Effector CD8-positive, alpha-beta T cell (primary cell): ENCODE data around the gene DYNC1H1.

Experiments
- DNase-seq: peaks from one replicate; lab custom pipeline; 2025; lab: John Stamatoyannopoulos, UW

Gene DYNC1H1

GRCh38 chr14:101944451-101944850 lies 19.9 kb upstream of the DYNC1H1 start:
- no peak for DNase-seq

- DNase-seq: no peak
Measured at GRCh38 chr14:101945171-101945570, 19.2 kb upstream of the DYNC1H1 start.

GRCh38 chr14:101947577-101947903 lies 16.8 kb upstream of the DYNC1H1 start:
- DNase-seq: no peak

GRCh38 chr14:101947904-101948665 lies 16.3 kb upstream of the DYNC1H1 start:
- DNase-seq: peak; percentile 100

- DNase-seq: no peak
Measured at GRCh38 chr14:101948666-101949216, 15.6 kb upstream of the DYNC1H1 start.

GRCh38 chr14:101950100-101950499 lies 14.3 kb upstream of the DYNC1H1 start:
- DNase-seq: no peak

GRCh38 chr14:101950516-101951215 lies 13.7 kb upstream of the DYNC1H1 start:
- DNase-seq: no peak

DNA sequence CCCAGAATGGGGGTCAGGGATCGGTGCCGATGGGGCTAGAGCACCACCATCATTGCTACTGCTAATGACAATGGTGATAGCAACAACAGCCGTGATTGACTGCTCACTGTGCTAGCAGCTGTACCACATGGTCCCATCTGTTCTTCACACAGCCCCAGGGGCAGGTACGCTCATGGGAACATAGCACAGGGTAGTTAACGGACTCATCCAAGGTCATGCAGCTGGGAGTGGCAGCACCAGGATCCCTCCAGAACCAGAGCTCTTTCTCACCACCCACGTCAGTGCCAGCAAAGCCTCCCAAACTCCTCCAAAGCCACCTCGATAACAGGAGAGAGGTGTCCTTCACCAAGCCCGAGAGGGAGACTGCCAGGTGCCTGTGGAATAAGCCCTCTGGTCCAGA lies 11.2 kb upstream of the DYNC1H1 start:
- DNase-seq: no peak

DNA sequence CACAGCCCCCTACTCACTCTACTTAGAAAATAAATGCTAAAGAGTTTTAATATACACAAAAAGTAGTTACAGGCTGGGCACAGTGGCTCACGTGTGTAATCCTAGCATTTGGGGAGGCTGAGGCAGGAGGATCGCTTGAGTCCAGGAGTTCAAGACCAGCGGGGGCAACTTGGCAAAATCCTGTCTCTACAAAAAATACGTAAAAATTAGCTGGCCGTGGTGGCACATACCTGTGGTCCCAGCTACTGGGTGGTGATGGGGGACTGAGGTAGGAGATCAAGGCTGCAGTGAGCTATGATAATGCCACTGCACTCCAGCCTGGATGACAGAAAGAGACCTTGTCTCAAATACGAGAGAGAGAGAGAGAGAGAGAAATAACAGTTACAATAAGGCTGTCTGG lies 9.9 kb upstream of the DYNC1H1 start:
- DNase-seq: no peak

DNA sequence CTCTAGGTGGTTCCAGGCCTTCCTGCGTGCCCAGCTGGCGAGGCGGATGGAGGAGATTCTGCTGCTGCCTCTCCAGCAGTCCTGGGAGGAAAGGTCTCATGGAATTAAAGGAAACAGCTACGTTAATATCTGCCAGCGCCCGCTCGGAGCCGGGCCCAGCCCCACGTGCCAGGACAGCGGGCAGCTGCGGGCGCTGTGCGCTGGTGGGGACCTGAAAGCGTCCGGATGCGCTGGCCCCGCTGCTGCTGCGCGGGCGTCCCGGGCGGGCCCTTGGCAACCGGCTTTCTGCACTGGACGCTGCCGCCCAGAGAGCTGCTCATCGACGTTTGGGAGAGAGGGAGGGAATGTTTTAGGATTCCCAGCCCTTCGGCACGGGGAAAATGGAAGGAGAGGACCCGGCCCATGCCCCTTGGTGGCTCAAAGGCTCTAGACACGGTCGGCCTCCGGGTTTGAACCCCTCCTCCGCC lies 8.6 kb upstream of the DYNC1H1 start:
- DNase-seq: no peak

DNA sequence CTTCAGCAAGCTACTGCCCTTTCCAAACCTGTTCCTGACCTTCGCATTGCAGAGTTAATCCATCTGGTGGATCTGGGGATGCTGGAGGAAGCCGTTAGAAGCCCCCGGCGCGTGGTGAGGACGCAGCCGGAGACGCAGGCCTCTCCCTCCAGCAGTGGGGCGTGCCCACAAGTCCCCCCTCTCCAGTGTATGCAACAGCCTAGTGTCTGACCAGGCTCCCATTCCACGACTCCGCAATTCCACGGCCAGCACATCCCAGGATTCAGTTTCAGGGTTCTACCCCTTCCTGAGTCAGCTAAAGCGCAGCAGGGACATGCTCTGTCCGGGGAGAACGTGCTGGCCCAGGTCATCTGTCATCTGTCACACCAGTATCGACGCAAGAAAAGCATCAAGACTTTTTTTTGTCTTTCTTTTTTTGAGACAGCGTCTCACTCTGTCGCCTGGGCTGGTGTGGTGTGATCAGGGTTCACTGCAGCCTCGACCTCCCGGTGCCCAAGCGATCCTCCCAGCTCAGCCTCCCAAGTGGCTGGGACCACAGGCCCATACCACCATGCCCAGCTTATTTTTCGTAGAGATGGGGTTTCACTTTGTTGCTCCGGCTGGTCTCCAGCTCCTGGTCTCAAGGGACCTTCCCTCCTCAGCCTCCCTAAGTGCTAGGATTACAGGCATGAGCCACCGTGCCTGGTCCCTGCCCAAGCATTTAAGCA lies 8.0 kb upstream of the DYNC1H1 start:
- DNase-seq: no peak

- DNase-seq: no peak
Measured at GRCh38 chr14:101957406-101958234, 6.8 kb upstream of the DYNC1H1 start.

- no peak for DNase-seq
Measured at GRCh38 chr14:101958418-101959180, 5.8 kb upstream of the DYNC1H1 start.

- DNase-seq: no peak
Measured at GRCh38 chr14:101959277-101959676, 5.1 kb upstream of the DYNC1H1 start.

GRCh38 chr14:101960225-101960624 lies 4.1 kb upstream of the DYNC1H1 start:
- no peak for DNase-seq

GRCh38 chr14:101961011-101961721 lies 3.2 kb upstream of the DYNC1H1 start:
- DNase-seq: peak; percentile 49

DNA sequence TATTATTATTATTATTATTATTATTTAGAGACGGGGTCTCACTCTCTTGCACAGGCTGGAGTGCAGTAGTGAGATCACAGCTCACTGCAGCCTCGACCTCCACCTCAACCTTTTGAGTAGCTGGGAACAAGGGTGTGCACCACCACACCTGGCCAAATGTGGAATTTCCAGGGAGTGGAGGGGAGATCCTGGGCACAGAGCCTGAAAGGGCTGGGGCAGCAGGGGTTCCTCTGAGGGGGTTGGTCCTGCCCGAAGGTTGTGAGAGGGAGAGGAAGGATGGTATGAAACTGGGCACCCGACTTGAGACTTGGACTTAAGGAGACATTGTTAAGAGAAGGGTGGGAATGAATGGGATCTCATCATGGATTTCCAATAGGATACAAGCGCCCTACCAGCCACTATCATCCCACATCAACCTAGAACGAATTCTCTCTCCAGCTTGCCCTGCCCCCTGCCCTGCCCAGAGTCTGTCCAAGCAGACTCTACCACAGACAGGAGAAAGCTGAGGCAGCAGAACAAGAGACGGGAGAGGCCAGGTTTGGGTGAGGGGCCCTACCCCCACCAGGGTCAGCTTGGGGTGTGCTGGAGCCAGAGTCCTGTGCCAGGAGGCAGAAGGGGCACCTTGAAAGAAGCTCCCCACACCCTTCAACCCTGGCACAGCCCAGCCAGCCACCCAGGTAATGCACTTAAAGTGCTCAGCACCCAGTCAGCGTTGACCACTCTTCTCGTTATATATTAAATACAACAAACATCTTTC lies 2.4 kb upstream of the DYNC1H1 start:
- DNase-seq: no peak

DNA sequence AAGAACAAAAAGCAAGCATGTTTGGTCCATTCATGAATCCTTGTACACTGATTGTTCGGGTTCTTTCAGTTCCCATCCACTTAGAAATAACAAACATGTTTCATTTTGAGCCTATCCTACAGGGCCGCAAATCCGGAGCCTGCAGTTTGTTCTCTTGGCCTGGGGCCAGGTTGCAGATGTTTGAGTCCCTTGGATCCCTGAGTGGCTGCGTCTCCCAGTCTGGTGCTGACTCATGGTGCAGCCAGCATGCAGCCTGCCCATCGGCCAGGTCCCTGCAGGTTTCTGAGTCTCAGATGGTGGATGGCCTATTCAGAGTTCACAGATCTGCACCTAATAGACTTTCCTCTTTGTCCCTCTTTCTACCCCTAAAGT lies 1.9 kb upstream of the DYNC1H1 start:
- no peak for DNase-seq

GRCh38 chr14:101963052-101963451 lies 1.3 kb upstream of the DYNC1H1 start:
- DNase-seq: no peak
